ENCODE results near the gene PTPRN2.

Gene PTPRN2

GRCh38 chr7:158063850-158064610, 523.6 kb downstream of the PTPRN2 start:
- peaks cover 7% of the 10 kb centered on the region for H3K9me3 Mint-ChIP-seq
- no peak for DNase-seq
- no peak overlapping the region for H3K4me3 Mint-ChIP-seq
- H3K27me3 Mint-ChIP-seq = no peaks in the 10 kb centered on the region
- CTCF ChIA-PET = no interaction called here
- no peak overlapping the region for H3K27ac Mint-ChIP-seq
- H3K36me3 Mint-ChIP-seq = no peaks in the 10 kb centered on the region
- no peaks in the 10 kb centered on the region for H3K4me1 Mint-ChIP-seq

DNA sequence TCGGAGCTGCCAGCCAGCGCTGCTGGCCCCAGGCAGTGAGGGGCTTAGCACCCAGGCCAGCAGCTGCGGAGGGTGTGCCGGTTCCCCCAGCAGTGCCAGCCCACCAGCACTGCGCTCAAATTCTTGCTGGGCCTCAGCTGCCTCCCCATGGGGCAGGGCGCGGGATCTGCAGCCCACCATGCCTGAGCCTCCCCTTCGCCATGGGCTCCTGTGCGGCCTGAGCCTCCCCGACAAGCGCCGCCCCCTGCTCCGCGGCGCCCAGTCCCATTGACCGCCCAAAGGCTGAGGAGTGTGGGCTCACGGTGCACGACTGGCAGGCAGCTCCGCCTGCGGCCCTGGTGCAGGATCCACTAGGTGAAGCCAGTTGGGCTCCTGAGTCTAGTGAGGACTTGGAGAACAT, 525.0 kb downstream of the PTPRN2 start:
- CTCF ChIA-PET = no interaction called here
- Mint-ChIP-seq H3K9me3 (peaks cover 7% of the 10 kb centered on the region), H3K36me3 (no peaks in the 10 kb centered on the region), H3K27me3 (no peaks in the 10 kb centered on the region), H3K4me3 (no peak overlapping the region), H3K4me1 (no peaks in the 10 kb centered on the region), H3K27ac (no peak overlapping the region)
- no peak for DNase-seq

DNA sequence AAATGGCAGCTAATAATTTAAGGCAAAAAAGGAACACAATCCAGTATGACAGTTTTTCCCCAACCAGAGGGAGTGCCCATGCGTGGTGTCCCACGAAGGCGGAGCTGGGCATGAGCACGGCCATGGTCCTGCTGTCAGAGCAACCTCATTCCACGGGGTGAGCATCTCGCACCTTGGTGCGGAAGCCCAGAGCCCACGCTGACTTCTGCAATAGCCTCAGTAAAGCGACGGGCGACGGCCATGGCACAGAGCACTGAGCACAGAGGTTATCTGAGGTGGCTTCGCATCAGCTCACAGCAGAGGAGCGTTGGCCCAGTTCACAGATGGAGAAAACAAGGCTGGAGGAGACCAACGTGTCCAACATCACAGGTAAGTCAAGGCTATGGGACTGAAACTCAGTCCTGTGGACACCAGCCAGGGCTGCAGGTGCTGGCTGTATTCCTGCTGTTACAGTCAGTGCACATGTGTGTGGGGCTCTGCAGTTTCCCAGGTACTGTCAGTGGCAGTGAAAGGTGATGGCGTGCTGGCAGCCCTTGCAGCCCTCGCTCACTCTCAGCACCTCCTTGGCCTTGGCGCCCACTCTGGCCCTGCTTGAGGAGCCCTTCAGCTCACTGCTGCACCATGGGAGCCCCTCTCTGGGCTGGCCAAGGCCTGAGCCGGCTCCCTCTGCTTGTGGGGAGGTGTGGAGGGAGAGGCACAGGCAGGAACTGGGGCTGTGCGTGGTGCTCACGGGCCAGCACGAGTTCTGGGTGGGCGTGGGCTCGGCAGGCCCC, 525.6 kb downstream of the PTPRN2 start:
- Mint-ChIP-seq H3K4me1 (no peaks in the 10 kb centered on the region), H3K36me3 (no peaks in the 10 kb centered on the region), H3K4me3 (no peak overlapping the region), H3K9me3 (peaks cover 9% of the 10 kb centered on the region), H3K27ac (no peak overlapping the region), H3K27me3 (no peaks in the 10 kb centered on the region)
- DNase-seq = no peak
- CTCF ChIA-PET = no interaction called here

- Mint-ChIP-seq H3K4me1 (no peaks in the 10 kb centered on the region), H3K27me3 (no peaks in the 10 kb centered on the region), H3K36me3 (no peaks in the 10 kb centered on the region), H3K4me3 (no peak overlapping the region), H3K27ac (no peak overlapping the region), H3K9me3 (peaks cover 12% of the 10 kb centered on the region)
- CTCF ChIA-PET = no interaction called here
- no peak for DNase-seq
Measured at GRCh38 chr7:158061026-158061630, 526.5 kb downstream of the PTPRN2 start.

- no peaks in the 10 kb centered on the region for H3K27me3 Mint-ChIP-seq
- CTCF ChIA-PET = no interaction called here
- no peaks in the 10 kb centered on the region for H3K36me3 Mint-ChIP-seq
- no peak overlapping the region for H3K27ac Mint-ChIP-seq
- H3K4me3 Mint-ChIP-seq = no peak overlapping the region
- DNase-seq = no peak
- H3K4me1 Mint-ChIP-seq = no peaks in the 10 kb centered on the region
- peaks cover 12% of the 10 kb centered on the region for H3K9me3 Mint-ChIP-seq
Measured at GRCh38 chr7:158060216-158060615, 527.4 kb downstream of the PTPRN2 start.

- no peaks in the 10 kb centered on the region for H3K4me1 Mint-ChIP-seq
- no peaks in the 10 kb centered on the region for H3K27me3 Mint-ChIP-seq
- H3K9me3 Mint-ChIP-seq = peaks cover 9% of the 10 kb centered on the region
- H3K27ac Mint-ChIP-seq = no peak overlapping the region
- H3K36me3 Mint-ChIP-seq = no peaks in the 10 kb centered on the region
- CTCF ChIA-PET = no interaction called here
- no peak for DNase-seq
- H3K4me3 Mint-ChIP-seq = no peak overlapping the region
Measured at GRCh38 chr7:158057446-158057845, 530.2 kb downstream of the PTPRN2 start.

- CTCF ChIA-PET = no interaction called here
- H3K27ac Mint-ChIP-seq = no peak overlapping the region
- H3K4me1 Mint-ChIP-seq = no peaks in the 10 kb centered on the region
- no peak overlapping the region for H3K4me3 Mint-ChIP-seq
- H3K36me3 Mint-ChIP-seq = no peaks in the 10 kb centered on the region
- peaks cover 7% of the 10 kb centered on the region for H3K9me3 Mint-ChIP-seq
- H3K27me3 Mint-ChIP-seq = no peaks in the 10 kb centered on the region
- DNase-seq = no peak
Measured at GRCh38 chr7:158056761-158057160, 530.9 kb downstream of the PTPRN2 start.

DNA sequence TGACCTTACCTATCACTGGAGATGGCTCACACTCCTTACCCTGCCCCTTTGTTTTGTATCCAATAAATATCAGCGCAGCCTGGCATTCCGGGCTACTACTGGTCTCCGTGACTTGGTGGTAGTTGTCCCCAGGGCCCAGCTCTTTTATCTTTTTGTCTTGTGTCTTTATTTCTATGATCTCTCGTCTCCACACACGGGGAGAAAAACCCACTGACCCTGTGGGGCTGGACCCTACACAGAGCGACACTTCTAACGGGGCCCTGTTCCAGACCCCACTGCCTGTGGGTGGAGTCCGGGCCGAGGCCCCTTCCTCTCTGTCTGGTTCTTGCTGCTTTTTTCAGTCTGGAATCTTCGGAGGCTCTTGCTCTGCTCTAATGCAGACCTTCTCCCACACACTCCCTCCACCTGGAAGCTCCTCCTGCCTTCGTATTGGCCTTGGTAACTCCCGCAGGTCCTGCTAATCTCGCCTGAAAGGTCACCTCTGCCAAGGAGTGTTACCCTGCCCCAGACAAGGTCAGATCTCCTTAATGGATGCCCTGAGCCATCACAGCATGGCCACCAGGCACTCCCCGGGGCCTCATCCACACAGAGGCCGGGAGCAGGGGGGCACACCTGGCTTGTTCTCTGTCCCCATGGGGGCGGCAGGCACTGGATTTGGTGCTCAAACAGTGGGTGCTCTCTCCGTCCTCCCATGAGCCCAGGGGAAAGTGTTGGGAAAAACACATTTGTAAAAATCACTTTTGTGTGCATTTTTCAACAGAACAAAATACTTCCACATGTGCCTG, 531.7 kb downstream of the PTPRN2 start:
- no peak overlapping the region for H3K27ac Mint-ChIP-seq
- peaks cover 5% of the 10 kb centered on the region for H3K9me3 Mint-ChIP-seq
- no peaks in the 10 kb centered on the region for H3K4me1 Mint-ChIP-seq
- H3K27me3 Mint-ChIP-seq = no peaks in the 10 kb centered on the region
- no peak overlapping the region for H3K4me3 Mint-ChIP-seq
- CTCF ChIA-PET = no interaction called here
- no peak for DNase-seq
- H3K36me3 Mint-ChIP-seq = no peaks in the 10 kb centered on the region

- Mint-ChIP-seq H3K36me3 (no peaks in the 10 kb centered on the region), H3K27ac (no peak overlapping the region), H3K9me3 (peaks cover 5% of the 10 kb centered on the region)
Measured at GRCh38 chr7:158054611-158055010, 533.0 kb downstream of the PTPRN2 start.

DNA sequence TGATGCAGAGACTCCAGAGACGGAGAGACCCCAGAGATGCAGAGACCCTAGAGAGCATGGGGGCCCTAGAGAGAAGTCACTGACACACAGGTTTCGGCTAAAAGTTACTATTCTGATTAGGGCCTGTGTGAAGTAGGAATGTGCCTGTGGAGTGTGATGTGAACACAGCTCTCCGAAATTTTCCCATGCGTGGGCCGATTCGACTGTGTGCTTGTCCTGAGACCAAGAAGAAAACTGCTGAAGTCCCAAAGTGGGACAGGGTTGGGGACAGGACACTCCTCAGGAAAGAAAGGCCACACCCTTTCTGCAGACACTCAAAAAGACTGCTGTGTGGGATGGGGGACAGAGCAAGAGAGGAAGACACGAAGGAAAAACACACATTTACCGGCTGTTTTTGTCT, 533.5 kb downstream of the PTPRN2 start:
- Mint-ChIP-seq H3K4me3 (no peak overlapping the region), H3K27me3 (no peaks in the 10 kb centered on the region), H3K9me3 (peaks cover 5% of the 10 kb centered on the region), H3K27ac (no peak overlapping the region), H3K36me3 (no peaks in the 10 kb centered on the region), H3K4me1 (no peaks in the 10 kb centered on the region)
- DNase-seq = no peak
- CTCF ChIA-PET = no interaction called here

More at GRCh38 chr7:158054611-158055010, 533.0 kb downstream of the PTPRN2 start:
- Mint-ChIP-seq H3K4me3 (no peak overlapping the region), H3K4me1 (no peaks in the 10 kb centered on the region), H3K27me3 (no peaks in the 10 kb centered on the region)
- no peak for DNase-seq
- CTCF ChIA-PET = no interaction called here

- peaks cover 5% of the 10 kb centered on the region for H3K9me3 Mint-ChIP-seq
- H3K27me3 Mint-ChIP-seq = no peaks in the 10 kb centered on the region
- no peaks in the 10 kb centered on the region for H3K4me1 Mint-ChIP-seq
- CTCF ChIA-PET = no interaction called here
- DNase-seq = no peak
- H3K36me3 Mint-ChIP-seq = no peaks in the 10 kb centered on the region
- H3K27ac Mint-ChIP-seq = no peak overlapping the region
- H3K4me3 Mint-ChIP-seq = no peak overlapping the region
Measured at GRCh38 chr7:158053183-158053915, 534.3 kb downstream of the PTPRN2 start.

GRCh38 chr7:158052381-158053060, 535.1 kb downstream of the PTPRN2 start:
- H3K4me1 Mint-ChIP-seq = no peaks in the 10 kb centered on the region
- H3K4me3 Mint-ChIP-seq = no peak overlapping the region
- H3K27ac Mint-ChIP-seq = no peak overlapping the region
- H3K9me3 Mint-ChIP-seq = peaks cover 5% of the 10 kb centered on the region
- no peaks in the 10 kb centered on the region for H3K36me3 Mint-ChIP-seq
- no peak for DNase-seq
- CTCF ChIA-PET = no interaction called here
- no peaks in the 10 kb centered on the region for H3K27me3 Mint-ChIP-seq

- Mint-ChIP-seq H3K36me3 (no peaks in the 10 kb centered on the region), H3K27ac (no peak overlapping the region), H3K27me3 (no peaks in the 10 kb centered on the region), H3K4me1 (no peaks in the 10 kb centered on the region), H3K4me3 (no peak overlapping the region), H3K9me3 (peaks cover under 1% of the 10 kb centered on the region)
- no peak for DNase-seq
- CTCF ChIA-PET = no interaction called here
Measured at GRCh38 chr7:158051776-158052175, 535.8 kb downstream of the PTPRN2 start.

All from activated naive CD4-positive, alpha-beta T cell treated with anti-CD3 and anti-CD28 coated beads, Interleukin-2, amount 10 ng/mL, durations not matched to agents 7 days and 5 days (primary cell).